Duodenal mucosa (tissue), 2 donors: Measurements from ENCODE around the gene RNU1-2.
"Not testable (repeated sequence)": the region's sequence is repeated elsewhere in the genome, so short reads cannot be mapped to it uniquely, and the experiment has no call there.

Experiments used
- H3K27ac ChIP-seq: one replicate; pipeline ENCODE4 v1.7.0; 2013; ENCODE audit warnings: low read depth, low read length
- H3K27me3 ChIP-seq, 2 donors: one replicate each; pipeline ENCODE4 v1.7.0; 2013; ENCODE audit warnings: low read length in 2 of 2, control low read depth in 1 of 2; ENCODE audit not compliant: insufficient read depth in 2 of 2, control insufficient read depth in 1 of 2
- H3K36me3 ChIP-seq, 2 donors: one replicate each; pipeline ENCODE4 v1.7.0; 2013; ENCODE audit warnings: low read length in 2 of 2, control low read depth in 1 of 2; ENCODE audit not compliant: insufficient read depth in 2 of 2, control insufficient read depth in 1 of 2
- H3K4me1 ChIP-seq, 2 donors: one replicate each; pipeline ENCODE4 v1.7.0; 2013; ENCODE audit warnings: low read length in 2 of 2, control low read depth in 1 of 2; ENCODE audit not compliant: insufficient read depth in 2 of 2, control insufficient read depth in 1 of 2
- H3K4me3 ChIP-seq, 2 donors: one replicate each; pipeline ENCODE4 v1.7.0; 2013; ENCODE audit warnings: low read length in 2 of 2, low read depth in 1 of 2
- H3K9ac ChIP-seq, 2 donors: one replicate each; pipeline ENCODE4 v1.7.0; 2013; ENCODE audit warnings: low read length in 2 of 2, low read depth in 1 of 2
- H3K9me3 ChIP-seq, 2 donors: one replicate each; pipeline ENCODE4 v1.7.0; 2013; ENCODE audit warnings: low read length in 2 of 2, control low read depth in 1 of 2; ENCODE audit not compliant: control insufficient read depth in 1 of 2

The RNU1-2 gene

DNA sequence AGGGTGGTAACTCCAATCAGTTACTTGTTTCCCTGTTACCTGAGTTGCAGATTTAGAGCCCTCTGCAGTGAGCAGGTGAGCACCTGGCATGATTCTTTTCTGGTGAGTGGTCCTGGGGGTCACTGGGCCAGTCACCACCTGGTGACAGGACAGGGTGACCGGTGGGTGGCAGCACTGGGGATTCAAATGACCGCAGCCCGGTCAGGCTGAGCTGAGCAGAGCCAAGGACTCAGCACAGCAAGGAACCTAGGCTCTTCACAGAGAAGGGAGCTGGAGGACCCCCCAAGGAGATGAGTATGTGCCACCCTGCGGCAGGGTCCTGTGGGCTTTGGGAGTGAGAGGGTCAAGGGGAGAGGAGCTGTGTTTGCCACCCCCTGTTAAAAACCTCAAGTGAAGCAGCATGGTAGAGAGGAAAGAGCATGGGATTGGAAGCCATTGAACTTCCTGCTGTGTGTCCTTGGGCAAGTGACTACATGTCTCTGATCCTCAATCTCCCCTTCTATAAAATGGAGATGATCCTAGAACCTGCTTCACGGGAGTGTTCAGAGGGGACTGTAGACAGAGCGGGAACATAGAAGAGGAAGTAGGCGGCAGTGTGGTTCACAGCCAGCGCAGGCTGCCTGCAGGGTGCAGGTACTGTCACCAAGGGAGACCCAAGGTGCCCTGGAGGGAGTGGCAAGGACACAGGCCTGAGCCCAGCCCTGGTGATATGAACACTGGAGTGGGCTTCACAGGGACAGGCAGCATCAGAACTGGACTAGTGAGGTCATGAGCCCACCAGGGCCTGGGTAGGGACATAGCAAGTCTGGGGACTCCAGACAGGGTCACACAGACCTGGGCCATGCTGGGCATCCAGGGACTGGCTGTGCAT, 16.3 kb downstream of the RNU1-2 start:
- not testable (repeated sequence) for H3K36me3 ChIP-seq, H3K27me3 ChIP-seq, H3K9ac ChIP-seq, H3K27ac ChIP-seq, H3K4me3 ChIP-seq, H3K9me3 ChIP-seq
- H3K4me1 ChIP-seq, result peaks cover 7 to 18% of the 10 kb centered on the region in 2 donors

DNA sequence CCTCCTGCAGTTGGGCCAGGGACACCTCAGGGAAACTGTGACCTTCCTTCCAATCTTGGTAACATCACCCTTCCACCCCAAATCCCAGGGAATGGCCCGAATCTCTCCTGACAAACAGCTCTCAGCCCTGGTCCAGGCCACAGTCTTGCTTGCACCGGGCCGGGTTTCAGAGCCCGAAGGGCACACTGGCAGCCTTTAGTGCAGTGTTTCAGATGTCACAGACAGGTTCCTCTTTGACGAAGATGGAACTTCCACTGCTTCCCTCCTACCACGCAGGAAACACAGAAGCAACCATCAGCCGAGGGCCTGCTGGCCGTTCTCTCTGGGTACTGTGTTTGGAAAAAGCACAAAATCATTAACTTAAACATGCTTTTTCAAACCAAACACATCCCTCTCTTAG, 17.0 kb downstream of the RNU1-2 start:
- not testable (repeated sequence) for H3K4me3 ChIP-seq, H3K36me3 ChIP-seq, H3K27me3 ChIP-seq, H3K9ac ChIP-seq, H3K27ac ChIP-seq, H3K9me3 ChIP-seq
- H3K4me1 ChIP-seq, result peaks cover 7 to 18% of the 10 kb centered on the region in 2 donors

DNA sequence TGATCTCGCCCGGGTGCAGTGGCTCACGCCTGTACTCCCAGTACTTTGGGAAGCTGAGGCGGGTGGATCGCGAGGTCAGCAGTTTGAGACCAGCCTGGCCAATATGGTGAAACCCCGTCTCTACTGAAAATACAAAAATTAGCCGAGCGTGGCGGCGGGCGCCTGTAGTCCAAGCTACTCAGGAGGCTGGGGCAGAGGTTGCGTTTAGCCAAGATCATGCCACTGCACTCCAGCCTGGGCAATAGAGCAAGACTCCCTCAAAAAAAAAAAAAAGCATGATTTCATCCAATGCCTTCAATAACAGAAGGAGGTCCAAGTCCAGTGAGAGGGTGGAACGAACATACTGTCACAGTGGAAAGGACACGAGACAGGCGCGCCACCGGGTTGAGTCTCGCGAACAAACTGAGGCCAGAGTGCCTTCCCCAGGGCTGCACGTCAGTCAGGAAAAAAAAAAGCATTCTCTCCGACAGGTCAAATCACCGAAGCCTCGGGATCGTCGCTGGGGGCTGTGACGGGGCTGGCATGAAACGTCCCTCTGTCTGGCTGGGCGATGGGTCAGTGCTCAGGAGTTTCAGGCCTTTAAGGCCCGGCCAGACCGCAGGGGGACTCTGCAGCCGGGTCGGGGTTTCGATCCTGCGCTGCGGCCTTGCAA, 17.5 kb downstream of the RNU1-2 start:
- Histone ChIP-seq H3K9ac (peak overlapping the region; percentile 68 to 84), H3K27me3 (no peaks in the 10 kb centered on the region), H3K27ac (no peak overlapping the region), H3K9me3 (no peaks in the 10 kb centered on the region), H3K4me3 (peak overlapping the region; percentile 82), H3K4me1 (peaks cover 7 to 18% of the 10 kb centered on the region in 2 donors), H3K36me3 (no peaks in the 10 kb centered on the region)

DNA sequence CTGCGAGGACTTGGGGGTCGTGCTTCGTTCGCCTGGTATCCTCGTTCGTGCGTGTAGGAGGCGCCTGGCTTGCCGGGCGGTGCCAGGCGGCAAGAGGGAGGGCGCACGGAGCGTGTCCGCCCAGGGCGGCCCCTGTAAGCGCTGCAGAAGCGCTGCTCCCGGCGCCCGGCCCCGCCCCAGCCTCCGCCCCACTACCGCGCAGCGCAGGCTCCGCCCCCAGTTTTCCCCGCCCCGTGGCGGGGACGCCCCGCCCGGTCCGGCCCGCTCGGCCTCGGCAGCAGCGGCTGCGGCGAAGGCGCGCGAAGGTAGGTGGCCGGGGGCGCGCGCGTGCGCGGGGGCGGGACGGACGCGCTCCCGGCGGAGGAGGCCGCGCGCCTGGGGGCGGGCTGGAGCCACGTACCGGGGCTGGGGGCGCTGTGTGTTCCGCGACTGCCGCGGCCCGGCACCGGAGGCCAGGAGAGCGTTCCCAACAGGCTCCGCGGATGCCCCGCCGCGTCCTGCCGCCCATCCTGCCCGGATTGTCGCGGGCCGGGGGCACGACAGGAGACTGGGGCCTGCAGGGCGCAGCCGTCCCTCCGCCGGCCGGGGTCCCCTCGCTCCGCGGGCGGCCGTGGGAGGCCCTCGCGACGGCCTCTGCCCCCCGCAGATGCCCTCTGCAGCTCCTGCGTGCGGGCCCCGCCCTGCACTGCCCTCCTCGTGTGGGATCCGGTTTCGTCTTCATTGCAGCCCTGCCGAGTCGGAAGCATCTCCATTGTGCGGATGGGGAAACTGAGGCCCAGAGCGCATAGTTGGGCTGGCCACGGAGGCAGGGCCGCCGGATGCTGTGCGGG, 18.3 kb downstream of the RNU1-2 start:
- no peaks in the 10 kb centered on the region for H3K9me3 ChIP-seq
- peaks cover 7 to 18% of the 10 kb centered on the region in 2 donors for H3K4me1 ChIP-seq
- peak overlapping the region; percentile 82 for H3K4me3 ChIP-seq
- no peaks in the 10 kb centered on the region for H3K36me3 ChIP-seq
- H3K27ac ChIP-seq, result peak overlapping the region; percentile 56
- peak overlapping the region; percentile 68 to 84 for H3K9ac ChIP-seq
- no peaks in the 10 kb centered on the region for H3K27me3 ChIP-seq

DNA sequence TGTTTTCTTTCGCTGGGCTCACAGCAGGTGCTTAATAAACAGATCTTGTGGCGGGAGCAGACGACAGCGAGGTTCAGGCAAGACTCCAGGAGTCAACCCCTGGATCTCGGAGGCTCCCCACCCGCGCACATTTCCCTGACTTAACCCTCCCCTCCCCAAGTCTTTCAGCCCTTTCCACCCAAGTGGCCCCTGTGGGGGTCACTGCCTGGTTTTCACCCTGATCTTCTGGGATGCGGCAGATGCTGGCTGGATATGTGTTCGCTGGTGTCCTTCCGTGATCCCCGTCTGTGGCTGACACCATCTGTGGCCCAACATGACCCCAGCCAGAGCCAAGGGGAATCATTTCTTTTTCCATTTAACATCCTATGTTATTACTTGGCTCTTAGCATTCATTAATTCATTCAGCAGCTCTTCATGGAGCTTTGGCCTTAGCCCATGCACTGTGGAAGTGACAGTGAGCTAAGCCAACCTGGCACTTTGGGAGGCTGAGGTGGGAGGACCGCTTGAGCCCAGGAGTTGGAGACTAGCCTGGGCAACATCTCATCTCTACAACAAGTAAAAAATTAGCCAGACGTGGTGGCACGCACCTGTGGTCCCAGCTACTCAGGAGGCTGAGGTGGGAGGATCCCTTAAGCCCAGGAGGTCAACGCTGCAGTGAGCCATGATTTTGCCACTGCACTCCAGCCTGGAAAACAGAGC, 19.3 kb downstream of the RNU1-2 start:
- H3K27ac ChIP-seq, H3K27me3 ChIP-seq, H3K36me3 ChIP-seq, H3K9me3 ChIP-seq: not testable (repeated sequence)
- Histone ChIP-seq H3K9ac (peak overlapping the region in 1 of 2 donors; percentile 32), H3K4me1 (peaks cover 7 to 18% of the 10 kb centered on the region in 2 donors), H3K4me3 (peak overlapping the region in 1 of 2 donors; percentile 79)

DNA sequence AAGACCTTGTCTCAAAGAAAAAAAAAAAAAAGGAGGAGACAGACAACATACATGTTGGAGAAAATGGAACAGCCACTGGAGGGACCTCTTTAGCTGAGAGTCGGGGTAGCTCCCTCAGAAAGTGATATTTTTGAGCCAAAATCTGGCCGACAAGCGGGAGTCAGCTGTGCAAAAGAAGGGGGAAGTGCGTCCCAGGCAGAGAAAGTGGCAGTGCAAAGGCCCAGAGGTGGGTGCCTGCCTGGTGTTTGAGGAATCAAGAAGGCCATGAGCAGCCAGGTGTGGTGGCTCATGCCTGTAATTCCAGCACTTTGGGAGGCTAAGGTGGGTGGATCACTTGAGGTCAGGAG, 19.8 kb downstream of the RNU1-2 start:
- no peak overlapping the region for H3K9ac ChIP-seq
- H3K4me1 ChIP-seq, result peaks cover 7 to 18% of the 10 kb centered on the region in 2 donors
- H3K27ac ChIP-seq, result no peak overlapping the region
- H3K27me3 ChIP-seq, result no peaks in the 10 kb centered on the region
- no peak overlapping the region for H3K4me3 ChIP-seq
- no peaks in the 10 kb centered on the region for H3K9me3 ChIP-seq
- no peaks in the 10 kb centered on the region for H3K36me3 ChIP-seq

DNA sequence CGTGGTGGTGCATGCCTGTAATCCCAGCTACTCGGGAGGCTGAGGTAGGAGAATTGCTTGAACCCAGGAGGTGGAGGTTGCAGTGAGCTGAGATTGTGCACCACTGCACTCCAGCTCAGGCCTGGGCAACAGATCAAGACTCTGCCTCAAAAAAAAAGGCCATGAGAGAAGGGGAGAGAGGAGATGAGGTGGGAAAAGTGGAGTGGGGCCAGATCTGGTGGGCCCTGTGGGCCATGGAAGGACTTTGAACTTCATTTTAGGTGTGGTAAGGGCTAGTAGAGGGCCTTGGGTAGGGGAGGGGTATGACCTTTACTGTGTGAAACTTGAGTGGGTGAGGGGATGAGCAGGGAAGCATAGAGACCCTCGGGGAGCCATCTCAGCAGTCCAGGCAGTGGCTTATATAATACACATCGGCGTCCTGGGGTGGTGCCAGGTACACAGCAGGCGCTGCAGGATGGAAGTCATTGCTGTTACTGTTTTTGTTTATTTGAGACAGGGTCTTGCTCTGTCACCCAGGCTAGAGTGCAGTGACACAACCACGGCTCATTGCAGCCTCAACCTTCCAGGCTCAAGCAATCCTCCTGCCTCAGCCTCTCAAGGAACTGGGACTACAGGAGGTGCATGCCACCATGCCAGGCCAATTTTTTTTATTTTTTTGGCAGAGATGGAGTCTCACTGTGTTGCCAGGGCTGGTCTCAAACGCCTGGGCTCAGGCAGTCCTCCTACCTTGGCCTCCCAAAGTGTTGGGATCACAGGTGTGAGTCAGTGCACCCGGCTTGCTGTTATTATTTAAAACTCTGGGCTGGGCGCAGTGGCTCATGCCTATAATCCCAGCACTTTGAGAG, 20.5 kb downstream of the RNU1-2 start:
- not testable (repeated sequence) for H3K9ac ChIP-seq, H3K9me3 ChIP-seq, H3K4me3 ChIP-seq, H3K27ac ChIP-seq, H3K27me3 ChIP-seq, H3K36me3 ChIP-seq
- H3K4me1 ChIP-seq, result peaks cover 7 to 18% of the 10 kb centered on the region in 2 donors

DNA sequence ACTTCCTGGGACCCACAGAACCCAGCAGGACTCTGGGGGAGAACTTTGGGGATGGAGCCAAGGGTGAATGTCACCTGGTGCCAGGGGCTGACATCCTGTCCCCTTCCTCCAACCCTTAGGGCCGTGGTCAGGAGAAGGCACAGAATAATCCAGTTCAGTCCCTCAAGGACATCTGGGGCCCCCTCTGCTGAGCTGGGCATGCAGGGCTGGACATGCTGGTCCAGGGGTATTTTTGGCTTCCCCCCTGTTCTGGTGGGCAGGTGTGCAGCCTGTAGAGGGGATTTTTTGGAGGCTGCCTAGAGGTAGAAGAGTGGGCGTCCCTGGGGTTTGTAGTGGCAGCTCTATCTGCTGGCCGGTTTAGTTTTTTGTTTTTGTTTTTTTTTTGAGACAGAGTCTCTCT, 22.6 kb downstream of the RNU1-2 start:
- H3K9ac ChIP-seq, result no peak overlapping the region
- H3K4me1 ChIP-seq, result peaks cover 0 to 21% of the 10 kb centered on the region in 2 donors
- H3K4me3 ChIP-seq, result no peak overlapping the region

DNA sequence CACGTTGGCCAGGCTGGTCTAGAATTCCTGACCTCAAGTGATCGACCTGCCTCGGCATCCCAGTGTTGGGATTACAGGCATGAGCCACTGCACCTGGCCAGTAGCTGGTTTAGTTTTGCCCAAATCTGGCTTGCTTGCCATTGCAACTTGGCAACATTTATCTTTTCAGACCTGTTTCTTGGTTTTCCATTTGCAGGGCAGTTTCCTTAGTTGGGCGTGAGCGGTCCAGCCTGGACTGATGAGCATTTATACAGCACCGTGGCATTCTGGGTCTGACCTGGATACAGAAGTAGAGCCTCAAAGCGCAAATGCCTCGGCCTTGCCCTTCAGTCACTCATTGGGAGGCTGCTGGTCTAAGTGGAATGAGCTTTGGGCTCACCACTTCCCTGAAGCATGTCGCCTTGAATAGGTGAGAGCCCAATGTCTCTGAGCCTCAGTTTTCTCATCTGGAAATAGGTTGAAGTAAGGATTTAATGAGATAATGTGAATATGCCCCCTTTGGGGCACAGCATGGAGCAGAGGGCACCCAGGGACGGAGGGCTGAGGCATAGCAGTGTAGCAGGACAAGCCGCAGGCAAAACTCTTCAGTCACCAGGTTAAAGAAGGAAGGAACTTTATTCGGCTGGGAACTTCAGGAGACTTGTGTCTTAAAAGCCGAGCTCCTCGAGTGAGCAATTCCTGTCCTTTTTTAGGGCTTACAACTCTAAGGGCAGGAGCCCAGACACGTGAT, 23.3 kb downstream of the RNU1-2 start:
- H3K27ac ChIP-seq, H3K9ac ChIP-seq, H3K4me3 ChIP-seq, H3K9me3 ChIP-seq, H3K27me3 ChIP-seq, H3K36me3 ChIP-seq: not testable (repeated sequence)
- peaks cover 0 to 17% of the 10 kb centered on the region in 2 donors for H3K4me1 ChIP-seq

More for the DNA sequence above, 22.6 kb downstream of the RNU1-2 start:
- H3K27me3 ChIP-seq, result no peaks in the 10 kb centered on the region
- H3K36me3 ChIP-seq, result no peaks in the 10 kb centered on the region
- H3K27ac ChIP-seq, result no peak overlapping the region
- H3K9me3 ChIP-seq, result no peaks in the 10 kb centered on the region
